ENCODE results near the gene SLC2A11. TPM values are rescaled to one million over a fixed set of nuclear protein-coding genes. Genes with fewer than 3 reads are reported as not detected.

Gene SLC2A11
- total RNA-seq, 2 experiments from 2014 or later: 16.4 to 50.2 TPM

DNA sequence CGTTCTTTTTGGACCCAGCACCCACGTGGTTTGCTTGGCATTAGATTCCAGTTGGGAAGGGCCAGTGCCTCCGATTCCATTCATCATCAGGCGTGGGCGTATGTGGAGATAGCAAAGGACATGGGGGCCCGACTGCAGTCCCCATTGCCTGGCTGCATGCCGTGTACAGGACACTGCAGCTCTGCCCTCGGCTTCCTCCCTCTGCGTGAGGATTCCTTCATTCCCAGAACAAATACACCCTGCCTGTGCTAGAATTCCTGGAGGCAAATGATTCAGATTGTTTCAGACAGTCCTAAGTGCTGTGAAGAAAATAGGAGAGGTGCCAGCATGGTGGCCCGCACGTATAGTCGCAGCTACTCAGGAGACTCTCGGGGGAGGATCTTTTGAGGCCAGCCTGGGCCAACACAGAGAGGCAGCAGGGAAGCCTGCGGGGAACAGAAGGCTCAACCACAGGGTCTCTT is 34.3 kb upstream of the SLC2A11 start:
- Histone ChIP-seq H3K4me3 (ENCODE audit: low read depth, low read length, poor library complexity, severe bottlenecking) (no peak overlapping the region), H3K4me2 (ENCODE audit: low read length) (no peak overlapping the region), H2AFZ (ENCODE audit: low read length) (no peak overlapping the region), H4K20me1 (ENCODE audit: insufficient read depth, low read length) (no peaks in the 10 kb centered on the region), H3K36me3 (ENCODE audit: insufficient read depth, low read length) (peaks cover 98% of the 10 kb centered on the region), H3K27ac (ENCODE audit: low read depth, low read length, poor library complexity, severe bottlenecking) (no peak overlapping the region), H3K9me3 (ENCODE audit: low read length) (no peaks in the 10 kb centered on the region), H3K79me2 (ENCODE audit: insufficient read depth, low read depth, low read length) (no peaks in the 10 kb centered on the region), H3K4me1 (ENCODE audit: insufficient read depth, low read length, poor library complexity, severe bottlenecking) (peaks cover 37% of the 10 kb centered on the region), H3K9me2 (ENCODE audit: insufficient read depth, low read length) (no peaks in the 10 kb centered on the region)
- no TSS peak for BruUV-seq (replicated peaks)
- POLR2A ChIA-PET: interaction anchor here (0.6 kb wide), 1 partner anchor 12 kb away, joined by 3 read pairs; no protein-coding TSS in a partner anchor
- TF ChIP-seq, protein P1, sequence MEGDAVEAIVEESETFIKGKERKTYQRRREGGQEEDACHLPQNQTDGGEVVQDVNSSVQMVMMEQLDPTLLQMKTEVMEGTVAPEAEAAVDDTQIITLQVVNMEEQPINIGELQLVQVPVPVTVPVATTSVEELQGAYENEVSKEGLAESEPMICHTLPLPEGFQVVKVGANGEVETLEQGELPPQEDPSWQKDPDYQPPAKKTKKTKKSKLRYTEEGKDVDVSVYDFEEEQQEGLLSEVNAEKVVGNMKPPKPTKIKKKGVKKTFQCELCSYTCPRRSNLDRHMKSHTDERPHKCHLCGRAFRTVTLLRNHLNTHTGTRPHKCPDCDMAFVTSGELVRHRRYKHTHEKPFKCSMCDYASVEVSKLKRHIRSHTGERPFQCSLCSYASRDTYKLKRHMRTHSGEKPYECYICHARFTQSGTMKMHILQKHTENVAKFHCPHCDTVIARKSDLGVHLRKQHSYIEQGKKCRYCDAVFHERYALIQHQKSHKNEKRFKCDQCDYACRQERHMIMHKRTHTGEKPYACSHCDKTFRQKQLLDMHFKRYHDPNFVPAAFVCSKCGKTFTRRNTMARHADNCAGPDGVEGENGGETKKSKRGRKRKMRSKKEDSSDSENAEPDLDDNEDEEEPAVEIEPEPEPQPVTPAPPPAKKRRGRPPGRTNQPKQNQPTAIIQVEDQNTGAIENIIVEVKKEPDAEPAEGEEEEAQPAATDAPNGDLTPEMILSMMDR (conservative IDR thresholded peaks at IDR 0.05; ENCODE audit: low read length): no peak
- TF ChIP-seq EZH2phosphoT487 (IDR thresholded peaks at IDR 0.05; ENCODE audit: borderline replicate concordance, low read depth, low read length): no peak
- CTCF ChIA-PET (ENCODE audit: unreplicated experiment): no interaction called here
- DNase-seq (ENCODE audit: low spot score): no peak
- intact Hi-C loops (cut with micrococcal nuclease; ENCODE audit: unreplicated experiment): no loop called here

DNA sequence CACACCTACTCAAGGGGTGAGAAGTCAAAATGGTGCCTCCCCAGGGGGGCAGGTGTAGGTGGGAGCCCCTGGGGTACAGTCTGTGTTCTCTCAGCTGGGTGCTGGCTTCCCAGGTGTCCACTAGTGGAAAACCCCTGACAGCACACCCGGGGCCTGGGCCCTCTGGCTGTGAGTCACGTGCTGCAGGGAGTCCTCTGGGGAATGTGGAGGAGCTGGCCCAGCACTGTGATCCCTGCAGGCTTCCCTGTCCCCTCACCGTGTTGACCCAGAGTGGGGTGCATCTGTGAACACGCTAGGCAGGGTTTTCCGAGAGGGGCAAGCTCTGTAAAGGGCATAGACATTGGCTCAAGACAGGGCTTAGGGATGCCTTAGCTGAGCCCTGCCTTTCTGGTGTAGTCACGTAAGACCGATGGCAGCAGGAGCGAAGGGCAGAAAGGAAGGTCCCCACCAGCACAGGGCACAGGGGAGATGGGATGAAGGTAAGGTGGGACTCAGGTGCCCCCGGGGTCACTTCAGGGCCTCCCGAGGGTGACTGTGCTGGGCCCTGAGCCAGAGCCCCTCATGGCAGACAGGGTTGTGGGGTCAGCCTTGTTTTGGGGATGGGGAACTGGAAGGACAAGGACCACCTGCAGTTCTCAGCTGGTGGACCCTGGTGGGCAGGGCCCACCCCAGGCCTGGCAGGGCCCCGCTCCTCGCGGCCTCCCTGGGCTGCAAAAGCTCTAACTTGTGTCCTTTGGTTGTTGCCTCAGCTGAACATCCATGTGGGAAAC is 33.0 kb upstream of the SLC2A11 start:
- H2AFZ ChIP-seq (ENCODE audit: low read length): no peak overlapping the region
- BruUV-seq (replicated peaks): no TSS peak
- no peak for DNase-seq (ENCODE audit: low spot score)
- no peak overlapping the region for H3K4me2 ChIP-seq (ENCODE audit: low read length)
- H3K4me3 ChIP-seq (ENCODE audit: low read depth, low read length, poor library complexity, severe bottlenecking): no peak overlapping the region
- H3K9me2 ChIP-seq (ENCODE audit: insufficient read depth, low read length): no peaks in the 10 kb centered on the region
- no peaks in the 10 kb centered on the region; the same call in 1 of the 2 replicates for H3K79me2 ChIP-seq (ENCODE audit: insufficient read depth, low read depth, low read length)
- H3K36me3 ChIP-seq (ENCODE audit: insufficient read depth, low read length): peaks cover 98% of the 10 kb centered on the region
- ChIA-PET CTCF (ENCODE audit: unreplicated experiment) (interaction anchor here (0.6 kb wide), 1 partner anchor 70 kb away, joined by 3 read pairs; the partner anchor contains the start of gene VPREB3), POLR2A (no interaction called here)
- intact Hi-C loops (cut with micrococcal nuclease; ENCODE audit: unreplicated experiment): no loop called here
- peaks cover 31% of the 10 kb centered on the region for H3K4me1 ChIP-seq (ENCODE audit: insufficient read depth, low read length, poor library complexity, severe bottlenecking)
- no peaks in the 10 kb centered on the region for H3K9me3 ChIP-seq (ENCODE audit: low read length)
- H4K20me1 ChIP-seq (ENCODE audit: insufficient read depth, low read length): no peaks in the 10 kb centered on the region
- H3K27ac ChIP-seq (ENCODE audit: low read depth, low read length, poor library complexity, severe bottlenecking): no peak overlapping the region
- no peak for TF ChIP-seq EZH2phosphoT487 (IDR thresholded peaks at IDR 0.05; ENCODE audit: borderline replicate concordance, low read depth, low read length)
- TF ChIP-seq, protein P1 (conservative IDR thresholded peaks at IDR 0.05; ENCODE audit: low read length): no peak

Measured in OCI-LY7 (cell line).